ENCODE results near the gene MARVELD1. TPM values are rescaled to one million over a fixed set of nuclear protein-coding genes. Genes with fewer than 3 reads are reported as not detected.
A peak's percentile ranks its signal among the peaks of the same experiment; 100 is the strongest.

MARVELD1 gene
- total and polyA plus RNA-seq, 2 of the 13 experiments (the other 11 are each of a cell fraction or from before 2014, with no cell fraction given): not detected

- TF ChIP-seq ZBED4 (CRISPR knock-in tag; IDR thresholded peaks at IDR 0.05; ENCODE audit: borderline replicate concordance): no peak
- no peak for TF ChIP-seq USF2 (IDR thresholded peaks at IDR 0.05; ENCODE audit: low read depth, low read length)
- TF ChIP-seq USF2 (CRISPR knock-in tag; IDR thresholded peaks at IDR 0.05; ENCODE audit: borderline replicate concordance): no peak
- TF ChIP-seq ZNF781 (CRISPR knock-in tag; IDR thresholded peaks at IDR 0.05; ENCODE audit: borderline replicate concordance, not compliant biosample characterization): peak; percentile 64
- TF ChIP-seq, protein P1, sequence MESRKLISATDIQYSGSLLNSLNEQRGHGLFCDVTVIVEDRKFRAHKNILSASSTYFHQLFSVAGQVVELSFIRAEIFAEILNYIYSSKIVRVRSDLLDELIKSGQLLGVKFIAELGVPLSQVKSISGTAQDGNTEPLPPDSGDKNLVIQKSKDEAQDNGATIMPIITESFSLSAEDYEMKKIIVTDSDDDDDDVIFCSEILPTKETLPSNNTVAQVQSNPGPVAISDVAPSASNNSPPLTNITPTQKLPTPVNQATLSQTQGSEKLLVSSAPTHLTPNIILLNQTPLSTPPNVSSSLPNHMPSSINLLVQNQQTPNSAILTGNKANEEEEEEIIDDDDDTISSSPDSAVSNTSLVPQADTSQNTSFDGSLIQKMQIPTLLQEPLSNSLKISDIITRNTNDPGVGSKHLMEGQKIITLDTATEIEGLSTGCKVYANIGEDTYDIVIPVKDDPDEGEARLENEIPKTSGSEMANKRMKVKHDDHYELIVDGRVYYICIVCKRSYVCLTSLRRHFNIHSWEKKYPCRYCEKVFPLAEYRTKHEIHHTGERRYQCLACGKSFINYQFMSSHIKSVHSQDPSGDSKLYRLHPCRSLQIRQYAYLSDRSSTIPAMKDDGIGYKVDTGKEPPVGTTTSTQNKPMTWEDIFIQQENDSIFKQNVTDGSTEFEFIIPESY (CRISPR knock-in tag; IDR thresholded peaks at IDR 0.05): 0 out of 2 replicates have a peak, but pooled peaks have one; percentile 28
- TF ChIP-seq CENPT (CRISPR knock-in tag; IDR thresholded peaks at IDR 0.05; ENCODE audit: low read depth): no peak
- no peak for TF ChIP-seq ZNF549 (CRISPR knock-in tag; IDR thresholded peaks at IDR 0.05)
- 0 out of 2 replicates have a peak, but pooled peaks have one; percentile 43 for TF ChIP-seq DNMT1 (CRISPR knock-in tag; IDR thresholded peaks at IDR 0.05)
- peak; percentile 96 for TF ChIP-seq RAD21 (CRISPR knock-in tag; IDR thresholded peaks at IDR 0.05)
- TF ChIP-seq NR2F6 (IDR thresholded peaks at IDR 0.05): no peak; the same call in 1 of the 2 replicates
- peak; percentile 74; the same call in 1 of the 2 replicates for TF ChIP-seq NR2F6 (CRISPR knock-in tag; IDR thresholded peaks at IDR 0.05)
- TF ChIP-seq ZMYM3 (CRISPR knock-in tag; IDR thresholded peaks at IDR 0.05): 0 out of 2 replicates have a peak, but pooled peaks have one; percentile 44
- TF ChIP-seq HCFC1 (IDR thresholded peaks at IDR 0.05; ENCODE audit: low read depth, low read length): no peak
- TF ChIP-seq MED8 (CRISPR knock-in tag; IDR thresholded peaks at IDR 0.05; ENCODE audit: insufficient replicate concordance): no peak
- no peak for TF ChIP-seq ARNT (IDR thresholded peaks at IDR 0.05)
- TF ChIP-seq NFIB (CRISPR knock-in tag; IDR thresholded peaks at IDR 0.05; ENCODE audit: borderline replicate concordance): no peak
- no peak for TF ChIP-seq SNRNP70 (IDR thresholded peaks at IDR 0.05; ENCODE audit: low read depth, low read length)
- TF ChIP-seq ERF (CRISPR knock-in tag; IDR thresholded peaks at IDR 0.05): peak; percentile 52; the same call in 1 of the 2 replicates
- no peak for TF ChIP-seq ZSCAN22 (CRISPR knock-in tag; IDR thresholded peaks at IDR 0.05)
- no peak for TF ChIP-seq ZNF343 (CRISPR knock-in tag; IDR thresholded peaks at IDR 0.05)
- peak; percentile 58; the same call in 1 of the 2 replicates for TF ChIP-seq BORCS8-MEF2B (CRISPR knock-in tag; IDR thresholded peaks at IDR 0.05)
- no peak for TF ChIP-seq ZKSCAN1 (IDR thresholded peaks at IDR 0.05; ENCODE audit: low read length)
- no peak for TF ChIP-seq ARNT2 (CRISPR knock-in tag; IDR thresholded peaks at IDR 0.05; ENCODE audit: low read depth)
- TF ChIP-seq ZNF121 (CRISPR knock-in tag; IDR thresholded peaks at IDR 0.05): peak; percentile 97
These were observed 45.8 kb downstream of the MARVELD1 start (continued) for GRCh38 chr10:97759158-97759887.

Data from HepG2 (cell line).